ENCODE data around the gene SCRN1.

DNA sequence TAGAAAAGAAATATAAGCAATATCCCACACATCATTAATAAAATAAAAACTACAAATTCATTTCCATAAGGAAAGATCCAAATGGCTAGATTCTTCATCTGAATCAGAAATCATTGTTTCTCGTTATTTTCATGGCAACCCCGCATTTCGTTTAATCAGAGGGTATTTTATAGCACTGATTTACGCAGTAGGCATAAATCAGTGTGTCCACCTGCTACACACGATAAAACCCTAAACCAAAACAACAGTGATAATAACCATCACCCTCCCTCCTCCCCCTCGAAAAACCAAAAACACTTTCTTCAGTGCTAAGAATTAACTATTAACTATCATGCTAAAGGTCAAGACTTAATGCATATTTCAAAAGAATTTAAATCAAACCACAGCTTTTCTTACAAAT, 20.4 kb upstream of the SCRN1 start:
- no peak for TF ChIP-seq EZH2 (IDR thresholded peaks at IDR 0.05; ENCODE audit: insufficient read depth, poor library complexity, severe bottlenecking)
- TF ChIP-seq EZH2phosphoT487 (IDR thresholded peaks at IDR 0.05; ENCODE audit: insufficient read depth, low read depth), result no peak
